GM18499 (cell line): Measurements from ENCODE around the gene PAK5.

ENCODE experiments used
- ATAC-seq: cut with Tn5 transposase; IDR thresholded peaks from one replicate; pipeline ENCODE4 v1.9.1; 2021; ENCODE audit warnings: moderate number of reproducible peaks; ENCODE audit not compliant: insufficient read depth, unreplicated experiment

Gene PAK5

GRCh38 chr20:9838378-9839295 is at the start of gene PAK5:
PAK5 (minus strand) TSS chr20:9839076; CDS start chr20:9644328, 194,748 bp downstream.
- ATAC-seq, result no peak

DNA sequence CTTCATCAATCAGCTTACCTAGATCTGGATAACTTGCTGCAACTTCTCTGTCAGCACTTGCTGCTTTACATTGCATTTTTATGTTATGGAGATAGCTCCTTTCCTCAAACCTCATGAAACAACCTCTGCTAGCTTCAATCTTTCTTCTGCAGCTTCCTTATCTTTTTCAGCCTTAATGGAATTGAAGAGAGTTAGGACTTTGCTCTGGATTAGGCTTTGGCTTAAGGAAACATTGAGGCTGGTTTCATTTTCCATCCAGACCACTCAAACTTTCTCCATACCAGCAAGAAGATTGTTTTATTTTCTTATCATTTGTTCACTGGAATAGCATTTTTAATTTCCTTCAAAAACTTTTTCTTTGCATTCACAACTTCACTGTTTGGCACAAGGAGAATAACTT is 48.8 kb upstream of the PAK5 start:
- no peak for ATAC-seq

GRCh38 chr20:9886227-9886626 is 47.4 kb upstream of the PAK5 start:
- no peak for ATAC-seq

- ATAC-seq, result no peak
These were observed 45.8 kb upstream of the PAK5 start for GRCh38 chr20:9884666-9885065.

GRCh38 chr20:9884061-9884460 is 45.2 kb upstream of the PAK5 start:
- ATAC-seq, result no peak

GRCh38 chr20:9877932-9878495 is 39.1 kb upstream of the PAK5 start:
- ATAC-seq, result no peak

DNA sequence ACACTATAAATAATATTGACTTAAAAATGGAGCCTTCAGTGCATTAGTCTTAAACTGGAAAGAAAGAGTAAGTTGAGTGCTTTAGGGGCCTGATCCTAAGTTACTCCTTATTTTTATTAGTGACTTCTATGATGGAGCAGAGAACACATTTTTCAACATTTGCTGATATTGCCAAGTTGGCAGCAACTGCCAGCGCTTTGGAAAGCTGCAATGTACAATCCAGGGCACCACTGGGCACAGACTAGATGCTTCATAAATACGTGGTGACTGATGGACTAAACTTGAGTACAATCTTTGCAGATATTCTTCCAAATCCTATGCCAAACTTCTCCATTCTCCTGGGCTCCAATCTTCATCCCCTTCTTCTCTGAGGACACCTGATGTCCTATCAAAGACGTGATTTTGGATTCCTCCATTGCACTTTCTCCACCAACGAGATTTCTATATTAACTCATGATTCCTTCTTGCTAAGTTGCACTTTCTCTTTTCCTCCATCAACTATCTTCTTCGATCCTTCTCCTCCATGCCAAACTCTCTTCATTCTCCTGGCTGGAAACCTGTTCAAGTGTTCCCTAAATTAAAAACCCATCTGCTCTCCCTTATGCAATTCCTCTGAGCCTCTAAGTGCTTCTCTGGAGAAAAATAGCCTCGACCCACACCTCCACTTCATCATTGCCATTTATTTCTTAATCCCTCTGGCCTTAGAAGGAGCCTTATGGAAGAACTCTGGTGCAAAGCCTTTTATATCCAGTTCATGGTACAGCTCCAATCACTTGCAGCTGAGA is 28.5 kb upstream of the PAK5 start:
- no peak for ATAC-seq

GRCh38 chr20:9852566-9852965 is 13.7 kb upstream of the PAK5 start:
- no peak for ATAC-seq

- ATAC-seq, result no peak
These were observed 750 bp upstream of the PAK5 start for GRCh38 chr20:9839626-9840025.

GRCh38 chr20:9838035-9838377 is 870 bp downstream of the PAK5 start:
- ATAC-seq, result no peak

DNA sequence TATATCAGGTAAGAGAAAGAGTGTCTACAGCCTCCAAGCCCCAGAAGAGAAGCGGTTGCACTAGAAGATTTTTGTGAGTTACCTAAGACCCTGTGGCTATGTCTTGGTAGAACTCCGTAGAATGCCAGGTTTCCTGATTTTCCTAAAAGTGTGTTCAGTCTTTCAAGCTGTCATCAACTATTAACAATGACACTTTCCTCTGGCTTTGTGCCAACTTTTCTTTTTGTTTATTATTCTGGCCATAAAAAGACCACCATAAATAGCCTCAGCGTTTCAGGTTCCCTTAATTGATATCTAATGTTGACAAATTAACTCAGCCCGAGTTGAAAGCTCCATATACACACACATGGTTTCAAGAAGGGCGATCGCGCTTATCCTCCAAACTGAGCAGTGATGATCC is 1.2 kb downstream of the PAK5 start:
- ATAC-seq, result no peak

DNA sequence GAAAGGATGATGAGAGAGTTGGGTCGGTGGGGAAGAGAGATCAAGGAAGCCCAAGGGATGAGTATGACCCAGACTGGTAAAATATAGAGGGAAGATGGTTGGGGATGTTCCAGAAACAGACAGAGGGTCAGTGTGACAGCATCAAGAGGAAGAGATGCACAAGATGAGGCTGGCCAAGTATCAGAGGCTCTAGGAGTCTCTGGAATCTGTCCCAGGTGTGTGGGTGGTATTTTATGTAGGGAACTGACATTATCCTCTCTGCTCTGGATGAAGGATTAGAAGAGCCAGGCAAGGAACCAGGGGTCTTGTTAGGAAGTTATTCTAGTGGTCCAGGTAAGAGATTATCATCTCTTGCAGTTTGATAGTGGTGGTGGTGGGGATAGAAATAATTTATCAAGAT is 3.6 kb downstream of the PAK5 start:
- no peak for ATAC-seq

DNA sequence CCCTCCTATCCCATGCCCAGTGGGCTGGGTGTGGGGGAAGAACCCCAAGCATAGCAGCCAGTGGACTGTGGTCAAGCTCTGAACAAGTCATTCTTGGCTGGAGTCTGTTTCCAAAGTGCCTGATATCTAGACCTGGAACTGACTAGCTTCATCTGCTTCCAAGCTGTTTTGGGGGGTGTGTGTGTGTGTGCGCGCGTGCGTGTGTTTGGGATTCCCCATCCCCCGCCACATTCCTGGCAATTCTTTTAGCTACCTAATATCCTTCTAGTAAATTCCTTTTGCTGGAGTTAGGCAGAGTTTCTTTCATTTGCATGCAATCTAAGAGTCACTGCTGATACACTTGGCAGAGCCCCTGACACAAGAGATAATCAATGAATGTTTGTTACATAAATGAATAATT is 7.8 kb downstream of the PAK5 start:
- no peak for ATAC-seq

- no peak for ATAC-seq
These were observed 9.0 kb downstream of the PAK5 start for GRCh38 chr20:9829835-9830234.

- no peak for ATAC-seq
These were observed 21.2 kb downstream of the PAK5 start for GRCh38 chr20:9817654-9818053.

DNA sequence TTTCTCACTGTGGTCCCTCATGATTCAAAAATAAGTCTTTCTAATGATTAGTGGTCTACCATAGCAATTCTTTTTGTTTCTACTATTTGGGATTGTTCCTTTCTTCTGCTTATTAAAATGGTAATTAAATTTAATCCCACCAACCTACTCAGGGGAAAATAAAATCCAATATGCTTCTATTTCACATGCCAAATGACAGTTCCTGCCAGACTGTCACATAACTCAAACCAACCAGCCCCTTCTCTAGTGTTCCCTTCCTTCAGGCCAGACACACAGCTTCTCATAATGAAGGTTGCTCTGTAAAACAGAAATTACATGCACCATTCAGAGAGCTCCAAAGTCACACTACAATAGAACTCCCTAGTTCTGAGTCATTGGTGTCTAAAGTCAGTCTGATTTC is 23.2 kb downstream of the PAK5 start:
- ATAC-seq, result no peak

- ATAC-seq, result no peak
These were observed 28.1 kb downstream of the PAK5 start for GRCh38 chr20:9810738-9811137.

DNA sequence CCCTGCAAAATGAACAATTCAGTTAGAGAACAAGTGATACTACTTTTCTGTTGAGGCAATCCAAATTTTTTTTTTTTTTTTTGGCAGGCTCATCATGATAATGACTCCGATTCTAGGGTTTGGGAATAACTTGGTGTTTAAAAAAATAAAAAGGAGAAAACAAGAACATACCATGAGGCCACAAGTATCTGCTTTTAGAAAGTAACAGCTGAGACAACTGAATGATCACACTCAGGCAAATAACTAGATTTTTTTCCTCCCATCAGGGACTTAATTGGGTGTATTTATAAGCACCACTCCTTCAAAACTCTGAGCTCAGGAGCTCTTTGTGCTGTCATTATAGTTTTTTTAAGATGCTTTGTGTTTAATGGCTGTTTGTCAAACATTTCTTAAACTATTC is 29.6 kb downstream of the PAK5 start:
- no peak for ATAC-seq

DNA sequence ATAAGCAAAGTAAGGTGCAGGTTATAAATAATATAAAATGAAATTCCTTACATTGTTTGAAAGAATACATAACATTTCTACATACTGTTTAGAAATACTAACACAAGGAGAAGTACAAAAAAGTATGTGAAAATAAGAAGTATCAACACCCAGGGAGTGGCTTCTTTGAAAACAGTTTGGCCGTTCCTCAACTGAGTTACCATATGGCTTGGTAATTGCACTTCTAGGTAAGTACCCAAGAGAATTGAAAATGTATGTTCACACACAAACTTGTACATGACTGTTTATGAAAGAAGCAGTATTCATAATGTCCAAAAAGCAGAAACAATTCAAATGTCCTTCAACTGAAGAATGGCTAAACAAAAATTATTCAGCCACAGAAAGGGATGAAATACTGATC is 30.7 kb downstream of the PAK5 start:
- ATAC-seq, result no peak

GRCh38 chr20:9807136-9807535 is 31.7 kb downstream of the PAK5 start:
- no peak for ATAC-seq

- no peak for ATAC-seq
These were observed 38.5 kb downstream of the PAK5 start for GRCh38 chr20:9800421-9800820.
